ENCODE measurements around the gene CYP1A1. TPM values are rescaled to one million over a fixed set of nuclear protein-coding genes. Genes with fewer than 3 reads are reported as not detected.

The CYP1A1 gene
- total RNA-seq, 2 experiments from 2014 or later, result 4.7 to 4.8 TPM

DNA sequence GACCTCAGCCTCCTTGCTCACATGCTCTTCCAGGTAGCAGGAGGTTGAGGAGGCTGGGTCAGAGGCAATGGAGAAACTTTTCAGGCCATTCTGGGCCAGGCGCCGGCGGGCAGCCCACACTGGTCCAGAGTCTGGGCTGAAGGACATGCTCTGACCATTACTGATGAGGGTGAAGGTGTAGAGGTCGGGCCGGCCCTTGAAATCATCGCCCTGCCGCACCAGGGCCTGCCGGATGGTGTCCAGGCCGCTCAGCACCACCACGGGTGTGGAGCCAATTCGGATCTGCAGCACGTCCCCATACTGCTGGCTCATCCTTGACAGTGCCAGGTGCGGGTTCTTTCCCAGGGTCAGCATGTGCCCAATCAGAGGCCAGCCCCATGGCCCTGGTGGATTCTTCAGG lies 2.7 kb downstream of the CYP1A1 start:
- H3K27ac Mint-ChIP-seq, result no peak overlapping the region
- no peak for DNase-seq
- CTCF ChIA-PET, result no interaction called here
- peaks cover 27% of the 10 kb centered on the region for H3K4me1 Mint-ChIP-seq (ENCODE audit: low read depth)
- ATAC-seq, result no peak
- H3K9me3 Mint-ChIP-seq (ENCODE audit: insufficient read depth), result no peaks in the 10 kb centered on the region
- H3K27me3 Mint-ChIP-seq (ENCODE audit: low read depth), result peaks cover 5% of the 10 kb centered on the region
- H3K36me3 Mint-ChIP-seq (ENCODE audit: low read depth), result no peaks in the 10 kb centered on the region
- H3K4me3 Mint-ChIP-seq, result no peak overlapping the region
- POLR2A ChIA-PET, result no interaction called here

DNA sequence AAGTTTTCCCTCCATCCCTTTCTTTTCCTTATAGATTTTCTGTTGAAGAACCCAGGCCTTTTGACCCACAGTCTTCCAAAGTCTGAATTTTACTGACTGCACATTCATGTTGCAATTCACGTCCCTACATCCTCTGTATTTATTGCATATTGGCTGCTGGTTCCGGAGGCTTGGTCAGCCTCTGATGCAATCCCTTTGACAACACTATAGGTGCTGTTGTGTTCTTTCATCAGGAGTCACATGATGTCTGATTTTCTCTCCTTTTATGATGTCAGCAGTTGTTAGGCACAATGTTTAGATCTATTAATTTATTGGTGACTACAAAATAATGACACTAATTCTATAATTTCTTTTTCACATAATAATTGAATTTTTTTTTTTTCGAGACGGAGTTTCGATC lies 8.7 kb downstream of the CYP1A1 start:
- POLR2A ChIA-PET, result interaction anchor here (0.6 kb wide), 1 partner anchor 1188 kb away, joined by 3 read pairs; no protein-coding TSS in a partner anchor
- DNase-seq, result no peak
- Mint-ChIP-seq H3K4me3 (no peak overlapping the region), H3K27ac (no peak overlapping the region), H3K36me3 (ENCODE audit: low read depth) (no peaks in the 10 kb centered on the region), H3K4me1 (ENCODE audit: low read depth) (no peaks in the 10 kb centered on the region), H3K9me3 (ENCODE audit: insufficient read depth) (no peaks in the 10 kb centered on the region), H3K27me3 (ENCODE audit: low read depth) (peaks cover 2% of the 10 kb centered on the region)
- no peak for ATAC-seq
- CTCF ChIA-PET, result no interaction called here

DNA sequence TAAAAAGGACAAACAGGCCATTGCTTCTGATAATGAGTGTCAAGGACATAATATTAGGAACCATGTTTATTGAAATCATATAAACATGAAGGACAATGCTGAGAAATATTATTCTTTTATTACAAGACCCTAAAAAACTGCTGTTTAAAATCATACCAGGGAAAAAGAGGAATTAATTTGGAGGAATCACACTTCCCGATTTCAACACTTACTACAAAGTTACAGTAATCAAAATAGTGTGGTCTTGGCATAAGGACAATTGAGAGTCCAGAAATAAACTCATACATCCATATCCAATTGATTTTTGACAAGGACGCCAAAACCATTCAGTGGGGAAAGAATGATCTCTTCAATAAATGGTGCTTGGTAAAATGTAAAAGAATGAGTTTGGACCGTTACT lies 13.0 kb downstream of the CYP1A1 start:
- Mint-ChIP-seq H3K27me3 (ENCODE audit: low read depth) (peaks cover 6% of the 10 kb centered on the region), H3K4me1 (ENCODE audit: low read depth) (peaks cover 20% of the 10 kb centered on the region), H3K9me3 (ENCODE audit: insufficient read depth) (no peaks in the 10 kb centered on the region), H3K27ac (no peak overlapping the region), H3K4me3 (no peak overlapping the region), H3K36me3 (ENCODE audit: low read depth) (peaks cover 3% of the 10 kb centered on the region)
- ATAC-seq, result no peak
- no peak for DNase-seq
- POLR2A ChIA-PET, result no interaction called here
- CTCF ChIA-PET, result no interaction called here

DNA sequence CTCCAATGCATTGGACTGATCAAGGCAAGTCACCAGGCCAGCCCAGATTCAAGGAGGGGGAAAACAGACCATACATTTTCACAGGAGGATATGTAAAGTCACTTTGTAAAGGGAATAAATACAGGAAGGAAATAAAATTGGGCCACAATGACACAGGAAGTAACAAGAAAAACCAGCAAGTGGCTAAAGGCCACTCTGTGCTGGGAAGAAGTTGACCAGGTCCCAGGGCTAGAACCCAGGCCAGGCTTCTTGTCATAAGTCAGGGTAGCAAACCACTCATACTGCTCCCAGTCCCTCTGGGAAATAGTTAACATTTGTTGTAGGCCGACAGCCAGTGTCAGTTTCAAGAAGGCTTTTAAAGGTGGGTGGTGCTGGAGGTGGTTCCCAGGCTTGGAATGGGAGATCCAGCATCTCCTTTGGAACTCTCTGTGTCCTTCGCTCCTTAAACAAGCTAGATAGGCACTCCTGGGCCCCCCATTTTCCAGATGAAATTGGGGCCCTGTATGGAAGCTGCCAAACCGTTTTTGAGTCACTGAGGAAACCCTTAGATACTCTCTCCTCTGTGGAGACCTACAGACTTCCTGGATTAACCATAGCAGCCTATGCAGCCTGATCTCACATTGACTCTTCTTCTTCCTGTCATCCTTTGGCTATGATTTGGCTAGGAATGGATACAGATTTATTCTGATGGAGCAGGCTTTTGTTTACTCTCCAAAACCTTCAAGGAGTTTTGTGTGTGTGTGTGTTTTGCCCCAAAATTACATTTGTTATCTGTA lies 14.8 kb downstream of the CYP1A1 start:
- Mint-ChIP-seq H3K27me3 (ENCODE audit: low read depth) (peaks cover 16% of the 10 kb centered on the region), H3K9me3 (ENCODE audit: insufficient read depth) (no peaks in the 10 kb centered on the region), H3K36me3 (ENCODE audit: low read depth) (peaks cover 3% of the 10 kb centered on the region), H3K4me1 (ENCODE audit: low read depth) (peaks cover 20% of the 10 kb centered on the region), H3K4me3 (no peak overlapping the region), H3K27ac (peak overlapping the region; percentile 80)
- POLR2A ChIA-PET, result no interaction called here
- DNase-seq, result no peak
- CTCF ChIA-PET, result interaction anchor here (1.0 kb wide), 1 partner anchor 14 kb away, joined by 4 read pairs; no protein-coding TSS in a partner anchor
- no peak for ATAC-seq

DNA sequence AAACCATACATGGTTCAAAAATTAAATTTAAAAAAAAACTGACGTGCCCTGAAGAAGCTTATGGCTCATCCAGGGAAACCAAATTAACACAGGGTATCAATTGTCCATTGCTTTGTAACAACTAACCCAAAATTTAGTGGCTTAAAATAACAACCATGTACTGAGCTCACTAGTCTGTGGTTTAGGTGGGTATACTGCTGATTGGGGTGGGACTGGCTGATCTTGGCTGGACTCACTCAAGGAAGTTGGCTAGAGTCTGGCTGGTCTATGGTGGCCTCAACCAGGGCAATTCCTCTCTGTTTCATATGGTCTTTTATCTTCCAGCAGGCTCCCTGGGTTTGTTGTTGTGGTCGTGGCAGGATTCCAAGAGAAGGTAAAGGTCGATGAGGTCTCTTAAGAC lies 15.4 kb downstream of the CYP1A1 start:
- ATAC-seq, result no peak
- DNase-seq, result no peak
- H3K36me3 Mint-ChIP-seq (ENCODE audit: low read depth), result peaks cover 3% of the 10 kb centered on the region
- peaks cover 19% of the 10 kb centered on the region for H3K27me3 Mint-ChIP-seq (ENCODE audit: low read depth)
- H3K4me1 Mint-ChIP-seq (ENCODE audit: low read depth), result peaks cover 20% of the 10 kb centered on the region
- no peak overlapping the region for H3K4me3 Mint-ChIP-seq
- ChIA-PET POLR2A (no interaction called here), CTCF (interaction anchor here (1.0 kb wide), 1 partner anchor 14 kb away, joined by 4 read pairs; no protein-coding TSS in a partner anchor)
- H3K9me3 Mint-ChIP-seq (ENCODE audit: insufficient read depth), result no peaks in the 10 kb centered on the region
- peak overlapping the region; percentile 80 for H3K27ac Mint-ChIP-seq

- H3K4me3 Mint-ChIP-seq, result no peak overlapping the region
- ChIA-PET CTCF (no interaction called here), POLR2A (no interaction called here)
- no peak for DNase-seq
- H3K36me3 Mint-ChIP-seq (ENCODE audit: low read depth), result peaks cover 3% of the 10 kb centered on the region
- H3K27ac Mint-ChIP-seq, result no peak overlapping the region
- no peak for ATAC-seq
- peaks cover 19% of the 10 kb centered on the region for H3K27me3 Mint-ChIP-seq (ENCODE audit: low read depth)
- no peaks in the 10 kb centered on the region for H3K9me3 Mint-ChIP-seq (ENCODE audit: insufficient read depth)
- peaks cover 20% of the 10 kb centered on the region for H3K4me1 Mint-ChIP-seq (ENCODE audit: low read depth)
These were observed 16.3 kb downstream of the CYP1A1 start for GRCh38 chr15:74709011-74709410.

DNA sequence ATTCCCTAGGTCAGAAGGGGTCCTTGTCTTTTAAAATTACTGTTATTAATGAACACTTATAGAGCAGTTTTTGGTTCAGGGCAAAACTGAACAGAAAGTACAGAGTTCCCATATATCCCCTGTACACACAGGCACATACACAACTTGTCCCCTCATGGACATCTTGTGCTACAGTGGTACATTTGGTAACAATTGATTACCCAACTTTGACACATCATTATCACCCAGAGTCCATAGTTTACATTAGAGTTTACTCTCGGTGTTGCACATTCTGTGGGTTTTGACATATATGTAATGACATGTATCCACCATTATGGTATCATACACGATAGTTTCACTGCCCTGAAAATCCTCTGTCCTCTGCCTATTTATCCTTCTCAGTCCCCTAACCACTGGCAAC lies 28.5 kb downstream of the CYP1A1 start:
- no peak for ATAC-seq

DNA sequence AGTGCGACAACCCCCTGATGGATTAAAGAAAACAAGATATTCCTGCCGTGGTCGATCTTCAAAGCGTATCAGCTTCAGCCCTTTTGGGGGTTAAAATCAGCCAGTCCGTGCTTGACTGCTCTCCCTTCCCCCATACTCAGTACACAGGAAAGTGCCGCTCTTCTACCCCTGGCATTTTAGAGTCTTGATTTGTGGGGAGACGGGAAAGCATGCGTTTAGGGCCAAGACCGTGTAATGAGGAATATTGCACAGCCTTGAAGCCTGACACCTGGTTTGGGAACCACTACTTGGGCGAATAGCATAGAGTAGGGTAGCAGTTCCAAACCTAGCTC lies 29.0 kb downstream of the CYP1A1 start:
- ChIA-PET CTCF (interaction anchor here (0.8 to 1.6 kb wide), 5 partner anchors 11 to 85 kb away, joined by 3 to 4 read pairs (median 3); no protein-coding TSS in a partner anchor), POLR2A (interaction anchor here (1.0 to 1.2 kb wide), 2 partner anchors 84 to 91 kb away, joined by 3 read pairs; no protein-coding TSS in a partner anchor)
- DNase-seq (no peak), ATAC-seq (no peak)
- Mint-ChIP-seq H3K9me3 (ENCODE audit: insufficient read depth) (no peaks in the 10 kb centered on the region), H3K27ac (peak overlapping the region; percentile 100), H3K4me1 (ENCODE audit: low read depth) (peaks cover 35% of the 10 kb centered on the region), H3K27me3 (ENCODE audit: low read depth) (peaks cover 3% of the 10 kb centered on the region), H3K4me3 (peak overlapping the region; percentile 100), H3K36me3 (ENCODE audit: low read depth) (peaks cover 3% of the 10 kb centered on the region)

More for the DNA sequence above, 28.5 kb downstream of the CYP1A1 start:
- POLR2A ChIA-PET, result interaction anchor here (1.0 kb wide), 1 partner anchor 83 kb away, joined by 3 read pairs; no protein-coding TSS in a partner anchor
- peak overlapping the region; percentile 100 for H3K4me3 Mint-ChIP-seq
- H3K9me3 Mint-ChIP-seq (ENCODE audit: insufficient read depth), result no peaks in the 10 kb centered on the region
- DNase-seq, result no peak
- H3K27me3 Mint-ChIP-seq (ENCODE audit: low read depth), result peaks cover 6% of the 10 kb centered on the region
- peak overlapping the region; percentile 100 for H3K27ac Mint-ChIP-seq
- H3K4me1 Mint-ChIP-seq (ENCODE audit: low read depth), result peaks cover 35% of the 10 kb centered on the region
- CTCF ChIA-PET, result interaction anchor here (0.9 to 1.6 kb wide), 4 partner anchors 12 to 84 kb away, joined by 3 to 4 read pairs (median 3); no protein-coding TSS in a partner anchor
- peaks cover 3% of the 10 kb centered on the region for H3K36me3 Mint-ChIP-seq (ENCODE audit: low read depth)

DNA sequence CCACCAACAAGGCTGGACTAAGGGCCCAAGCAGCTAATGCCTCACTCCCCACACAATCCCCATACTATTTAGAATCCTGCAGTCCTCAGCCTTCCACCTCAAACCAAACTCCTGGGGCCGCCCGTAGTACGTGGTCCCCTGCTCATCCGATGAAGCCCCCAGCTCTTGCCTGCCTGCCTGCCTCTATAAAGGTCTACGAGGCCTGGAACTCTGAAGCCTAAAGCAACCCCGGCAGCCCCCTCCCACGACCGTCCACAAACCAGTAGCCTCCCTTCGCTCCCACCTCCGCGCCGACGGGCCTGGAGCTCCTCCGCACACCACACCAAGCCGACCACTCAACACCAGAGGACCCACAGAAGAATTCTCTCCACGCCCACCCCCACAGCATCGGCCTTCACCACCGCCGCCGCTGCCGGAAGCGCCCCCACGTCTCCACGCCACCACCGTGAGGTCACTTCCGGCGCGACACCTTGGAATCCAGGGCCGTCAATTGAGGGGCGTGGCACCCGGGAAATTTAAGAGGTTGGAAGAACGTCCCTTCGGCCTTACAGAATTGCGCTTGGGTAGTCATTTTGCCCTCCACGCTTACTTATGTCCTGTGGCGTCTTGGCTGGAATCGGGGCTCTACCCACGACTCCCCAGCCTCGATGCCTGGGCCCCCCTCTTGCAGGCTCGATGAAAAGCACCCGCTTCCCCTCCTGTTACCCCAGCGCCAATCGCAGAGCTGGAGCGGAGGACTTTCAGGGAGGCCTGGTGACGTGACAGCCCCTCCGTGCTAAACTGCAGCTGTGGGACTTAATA lies 29.5 kb downstream of the CYP1A1 start, which contains the start of gene EDC3:
Gene EDC3, minus strand, starts transcription at position 428 of the 801 bp plus-strand sequence. CDS start 20,900 bp downstream, outside the sequence.
- Mint-ChIP-seq H3K4me1 (ENCODE audit: low read depth) (peaks cover 35% of the 10 kb centered on the region), H3K27me3 (ENCODE audit: low read depth) (peaks cover 3% of the 10 kb centered on the region), H3K9me3 (ENCODE audit: insufficient read depth) (no peaks in the 10 kb centered on the region), H3K27ac (peak within 1 kb of the TSS; percentile 100), H3K4me3 (peak within 1 kb of the TSS; percentile 100), H3K36me3 (ENCODE audit: low read depth) (peaks cover 3% of the 10 kb centered on the region)
- POLR2A ChIA-PET, result interaction anchor here (0.8 to 1.2 kb wide), 3 partner anchors 11 to 92 kb away, joined by 3 read pairs; no protein-coding TSS in a partner anchor
- DNase-seq, result peak; percentile 91
- CTCF ChIA-PET, result interaction anchor here (0.8 to 1.6 kb wide), 6 partner anchors 11 to 85 kb away, joined by 3 to 5 read pairs (median 3); no protein-coding TSS in a partner anchor
- peak; percentile 90 for ATAC-seq

DNA sequence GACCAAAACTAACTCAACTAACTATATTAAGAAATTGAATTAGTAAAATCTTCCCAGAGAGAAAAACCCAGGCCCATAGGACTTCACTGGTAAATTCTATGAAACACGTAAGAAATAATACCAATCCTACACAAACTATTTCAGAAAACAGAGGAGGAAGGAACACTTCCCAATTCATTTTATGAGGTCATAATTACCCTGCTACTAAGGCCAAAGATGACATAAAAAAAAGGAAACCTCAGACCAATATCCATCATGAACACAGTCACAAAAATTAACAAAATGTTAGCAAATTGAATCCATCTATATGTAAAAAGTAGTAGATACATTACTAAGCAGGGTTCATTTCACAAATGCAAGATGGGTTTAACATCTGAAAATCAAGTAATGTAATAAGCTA lies 33.0 kb downstream of the CYP1A1 start:
- DNase-seq (no peak), ATAC-seq (no peak)
- Mint-ChIP-seq H3K4me1 (ENCODE audit: low read depth) (peaks cover 38% of the 10 kb centered on the region), H3K27me3 (ENCODE audit: low read depth) (no peaks in the 10 kb centered on the region), H3K4me3 (no peak overlapping the region), H3K9me3 (ENCODE audit: insufficient read depth) (no peaks in the 10 kb centered on the region), H3K36me3 (ENCODE audit: low read depth) (peaks cover 6% of the 10 kb centered on the region), H3K27ac (no peak overlapping the region)
- ChIA-PET CTCF (no interaction called here), POLR2A (no interaction called here)

- no peak for ATAC-seq
- H3K27me3 Mint-ChIP-seq (ENCODE audit: low read depth), result no peaks in the 10 kb centered on the region
- no peak for DNase-seq
- H3K9me3 Mint-ChIP-seq (ENCODE audit: insufficient read depth), result peaks cover 4% of the 10 kb centered on the region
- ChIA-PET CTCF (interaction anchor here (0.7 to 1.2 kb wide), 2 partner anchors 42 to 76 kb away, joined by 3 to 5 read pairs; no protein-coding TSS in a partner anchor), POLR2A (interaction anchor here (0.6 kb wide), 2 partner anchors 94 to 97 kb away, joined by 3 read pairs; no protein-coding TSS in a partner anchor)
- no peak overlapping the region for H3K27ac Mint-ChIP-seq
- H3K4me3 Mint-ChIP-seq, result no peak overlapping the region
- peaks cover 31% of the 10 kb centered on the region for H3K36me3 Mint-ChIP-seq (ENCODE audit: low read depth)
- H3K4me1 Mint-ChIP-seq (ENCODE audit: low read depth), result peaks cover 2% of the 10 kb centered on the region
These were observed 41.6 kb downstream of the CYP1A1 start for GRCh38 chr15:74683758-74684157.
